H9 (cell line): ENCODE data around the gene PROX2. TPM values are rescaled to one million over a fixed set of nuclear protein-coding genes. Genes with fewer than 3 reads are reported as not detected.

Experiments used
- DNase-seq: peaks from one replicate; pipeline ENCODE4 v3.0.0-alpha.2; 2017
- H2AFZ ChIP-seq: one replicate; pipeline ENCODE4 v1.6.1; 2013; ENCODE audit warnings: mild to moderate bottlenecking, low read length, control low read depth, moderate library complexity
- H2AK5ac ChIP-seq: 2 replicates; pipeline ENCODE4 v1.6.1; 2013; ENCODE audit warnings: low read length, control low read depth, mixed read lengths; ENCODE audit not compliant: insufficient read length
- H2BK120ac ChIP-seq: one replicate; pipeline ENCODE4 v1.6.1; 2013; ENCODE audit warnings: low read depth, mild to moderate bottlenecking, low read length, control low read depth, inconsistent platforms; ENCODE audit not compliant: poor library complexity, severe bottlenecking
- H2BK12ac ChIP-seq: 2 replicates; pipeline ENCODE4 v1.6.1; 2013; ENCODE audit warnings: low read length, control low read depth, mixed read lengths, low read depth; ENCODE audit not compliant: insufficient read length
- H2BK15ac ChIP-seq: 2 replicates; pipeline ENCODE4 v1.6.1; 2013; ENCODE audit warnings: low read depth, low read length, control low read depth
- H2BK20ac ChIP-seq: one replicate; pipeline ENCODE4 v1.6.1; 2013; ENCODE audit warnings: low read depth, mild to moderate bottlenecking, low read length, control low read depth, inconsistent platforms; ENCODE audit not compliant: poor library complexity, severe bottlenecking
- H2BK5ac ChIP-seq: 2 replicates; pipeline ENCODE4 v1.6.1; 2013; ENCODE audit warnings: low read length, control low read depth, mixed read lengths; ENCODE audit not compliant: insufficient read length
- H3K14ac ChIP-seq: 2 replicates; pipeline ENCODE4 v1.6.1; 2013; ENCODE audit warnings: low read length, control low read depth; ENCODE audit not compliant: insufficient read depth
- H3K18ac ChIP-seq: 2 replicates; pipeline ENCODE4 v1.6.1; 2013; ENCODE audit warnings: low read depth, mild to moderate bottlenecking, mixed read lengths, low read length, control low read depth; ENCODE audit not compliant: insufficient read length
- H3K23ac ChIP-seq: 2 replicates; pipeline ENCODE4 v1.6.1; 2013; ENCODE audit warnings: low read length, control low read depth, mixed read lengths, low read depth; ENCODE audit not compliant: insufficient read length
- H3K23me2 ChIP-seq: 2 replicates; pipeline ENCODE4 v1.6.1; 2013; ENCODE audit warnings: low read depth, mild to moderate bottlenecking, mixed read lengths, low read length, control low read depth; ENCODE audit not compliant: insufficient read length, poor library complexity, severe bottlenecking
- H3K27ac ChIP-seq: 2 replicates; pipeline ENCODE4 v1.5.1; 2013; ENCODE audit warnings: low read length, control low read depth, mixed read lengths, low read depth; ENCODE audit not compliant: insufficient read length
- H3K27me3 ChIP-seq: 2 replicates; pipeline ENCODE4 v1.6.1; 2013; ENCODE audit warnings: low read length, control low read depth, inconsistent platforms; ENCODE audit not compliant: insufficient read depth
- H3K4ac ChIP-seq: 2 replicates; pipeline ENCODE4 v1.6.1; 2013; ENCODE audit warnings: low read depth, mild to moderate bottlenecking, control low read depth, inconsistent platforms, low read length, moderate library complexity
- H3K4me1 ChIP-seq: 2 replicates; pipeline ENCODE4 v1.6.1; 2013; ENCODE audit warnings: low read length, control low read depth, inconsistent platforms; ENCODE audit not compliant: insufficient read depth
- H3K4me2 ChIP-seq: 2 replicates; pipeline ENCODE4 v1.6.1; 2013; ENCODE audit warnings: low read length, control low read depth, mixed read lengths; ENCODE audit not compliant: insufficient read length, insufficient read depth
- H3K56ac ChIP-seq: 2 replicates; pipeline ENCODE4 v1.6.1; 2013; ENCODE audit warnings: low read depth, mild to moderate bottlenecking, mixed read lengths, low read length, control low read depth; ENCODE audit not compliant: insufficient read length
- H3K79me1 ChIP-seq: 2 replicates; pipeline ENCODE4 v1.6.1; 2013; ENCODE audit warnings: low read depth, mild to moderate bottlenecking, moderate library complexity, low read length, control low read depth, inconsistent platforms; ENCODE audit not compliant: insufficient read depth, poor library complexity, severe bottlenecking
- H3K79me2 ChIP-seq: 2 replicates; pipeline ENCODE4 v1.6.1; 2013; ENCODE audit warnings: low read length, control low read depth, inconsistent platforms; ENCODE audit not compliant: insufficient read depth
- H3K9ac ChIP-seq: 2 replicates; pipeline ENCODE4 v1.6.1; 2013; ENCODE audit warnings: low read length, control low read depth, mixed read lengths; ENCODE audit not compliant: insufficient read length; ENCODE audit errors: extremely low read depth
- H3K9me3 ChIP-seq: one replicate; pipeline ENCODE4 v1.6.1; 2013; ENCODE audit warnings: low read depth, low read length, inconsistent platforms; ENCODE audit not compliant: control insufficient read depth
- H3T11ph ChIP-seq: one replicate; pipeline ENCODE4 v1.6.1; 2013; ENCODE audit warnings: mild to moderate bottlenecking, low read length, control low read depth, inconsistent platforms
- H4K20me1 ChIP-seq: one replicate; pipeline ENCODE4 v1.6.1; 2013; ENCODE audit not compliant: control insufficient read depth, insufficient read length, insufficient read depth
- H4K5ac ChIP-seq: 2 replicates; pipeline ENCODE4 v1.6.1; 2013; ENCODE audit warnings: low read depth, mild to moderate bottlenecking, mixed read lengths, low read length, control low read depth; ENCODE audit not compliant: insufficient read length
- H4K8ac ChIP-seq: replicated peaks from 2 replicates; pipeline ENCODE4 v1.6.1; 2013; ENCODE audit warnings: low read length, control low read depth, mixed read lengths, low read depth; ENCODE audit not compliant: insufficient read length
- H4K91ac ChIP-seq: 2 replicates; pipeline ENCODE4 v1.6.1; 2013; ENCODE audit warnings: low read depth, mild to moderate bottlenecking, moderate library complexity, mixed read lengths, low read length, control low read depth; ENCODE audit not compliant: insufficient read length
- H3K27ac Mint-ChIP-seq, 3 experiments: 2 replicates in 2 of 3; 3 replicates in 1 of 3; pipeline ENCODE4 v1.8.0; 2020 to 2021; ENCODE audit warnings: mixed read lengths in 3 of 3, mild to moderate bottlenecking in 1 of 3, moderate library complexity in 1 of 3
- H3K27me3 Mint-ChIP-seq: 2 replicates; pipeline ENCODE4 v1.8.0; 2021; ENCODE audit warnings: low read depth, mild to moderate bottlenecking, moderate library complexity, mixed read lengths
- H3K36me3 Mint-ChIP-seq, 3 experiments: 2 replicates in 2 of 3; 3 replicates in 1 of 3; pipeline ENCODE4 v1.8.0; 2020 to 2021; ENCODE audit warnings: low read depth in 3 of 3, mixed read lengths in 3 of 3; ENCODE audit not compliant: insufficient read depth in 1 of 3
- H3K4me1 Mint-ChIP-seq, 2 experiments: 2 replicates each; pipeline ENCODE4 v1.8.0; 2020; ENCODE audit warnings: mixed read lengths in 2 of 2
- H3K4me3 Mint-ChIP-seq, 2 experiments: 2 replicates in 1 of 2; 3 replicates in 1 of 2; pipeline ENCODE4 v1.8.0; 2020 to 2021; ENCODE audit warnings: mild to moderate bottlenecking in 2 of 2, mixed read lengths in 2 of 2, moderate library complexity in 1 of 2
- H3K9me3 Mint-ChIP-seq, 2 experiments: 2 replicates in 1 of 2; 3 replicates in 1 of 2; pipeline ENCODE4 v1.8.0; 2020; ENCODE audit warnings: mild to moderate bottlenecking in 2 of 2, mixed read lengths in 2 of 2, moderate library complexity in 1 of 2
- CTCF ChIP-seq: fragments of 200-600 bp; sonication (generic); conservative IDR thresholded peaks from 3 replicates; pipeline ENCODE4 v1.8.0; 2021; ENCODE audit warnings: antibody characterized with exemption, mild to moderate bottlenecking
- WGBS: extraction: QIAGEN DNeasy Blood & Tissue Kit; methylation state at CpG from one replicate; pipeline ENCODE4 v1.1.7; 2013; ENCODE audit warnings: missing lambda C conversion rate, low lambda C conversion rate, mixed read lengths; ENCODE audit not compliant: insufficient read length; ENCODE audit errors: extremely low coverage; 5-methylcytosine and 5-hydroxymethylcytosine counted together
- total RNA-seq: library from RNA; stranded (reverse); gene quantifications from 2 replicates; pipeline ENCODE4 v1.2.1, GENCODE V29; 2021

PROX2 gene
- total RNA-seq, 1 experiment from 2014 or later, result not detected

GRCh38 chr14:74861734-74862090, 14.2 kb downstream of the PROX2 start:
- no peak for TF ChIP-seq CTCF
- H4K20me1 ChIP-seq, result no peaks in the 10 kb centered on the region

More at GRCh38 chr14:74861734-74862090, 14.2 kb downstream of the PROX2 start:
- Histone ChIP-seq H3K14ac (no peak overlapping the region), H3K9me3 (no peaks in the 10 kb centered on the region), H2BK120ac (no peak overlapping the region), H2BK20ac (no peak overlapping the region), H2BK5ac (no peak overlapping the region), H3K27me3 (no peaks in the 10 kb centered on the region), H3K9ac (no peak overlapping the region), H3K4me2 (no peak overlapping the region), H3K23ac (no peak overlapping the region), H2AK5ac (no peak overlapping the region), H4K91ac (no peak overlapping the region), H3K4me1 (no peaks in the 10 kb centered on the region), H2BK15ac (no peak overlapping the region), H2BK12ac (no peak overlapping the region), H3K27ac (no peak overlapping the region), H3K79me2 (no peaks in the 10 kb centered on the region), H3T11ph (no peak overlapping the region), H3K4ac (no peak overlapping the region), H3K18ac (no peak overlapping the region), H4K5ac (no peak overlapping the region), H2AFZ (no peak overlapping the region), H4K8ac (no peak overlapping the region), H3K56ac (no peak overlapping the region), H3K23me2 (no peaks in the 10 kb centered on the region), H3K79me1 (no peaks in the 10 kb centered on the region)
- Mint-ChIP-seq H3K4me3 (no peak overlapping the region), H3K4me1 (peaks cover 0 to 5% of the 10 kb centered on the region in 2 experiments; a peak in 1 of 4 replicates), H3K27me3 (peaks cover 3% of the 10 kb centered on the region; the same call in 1 of the 2 replicates), H3K27ac (no peak overlapping the region), H3K9me3 (no peaks in the 10 kb centered on the region), H3K36me3 (no peaks in the 10 kb centered on the region)
- WGBS, result no CpG with 5 or more reads among the region's 3 CpGs
- no peak for DNase-seq
